Fibroblast of the aortic adventitia (primary cell): ENCODE measurements around the gene DBNL. TPM values are rescaled to one million over a fixed set of nuclear protein-coding genes. Genes with fewer than 3 reads are reported as not detected.

Experiments used
- DNase-seq: peaks from one replicate; pipeline ENCODE4 v3.0.0-alpha.2; 2010; ENCODE audit warnings: low read depth
- H3K4me3 ChIP-seq: 2 replicates; pipeline ENCODE4 v1.5.1; 2011; ENCODE audit warnings: low read depth, mild to moderate bottlenecking, control low read depth, low read length, moderate library complexity
- CTCF ChIP-seq: IDR thresholded peaks from 2 replicates; pipeline ENCODE4 v1.5.1; 2011; ENCODE audit warnings: mild to moderate bottlenecking, low read length, control low read depth, inconsistent platforms; ENCODE audit not compliant: insufficient read depth
- total RNA-seq: library from RNA; depleted of rRNA; stranded (reverse); fragments of >200 nt; gene quantifications from 2 replicates; pipeline ENCODE4 v1.2.3, GENCODE V29; 2012; ENCODE audit warnings: low replicate concordance

The DBNL gene
- total RNA-seq, 1 donor, result 110 TPM

- no peak overlapping the region for H3K4me3 ChIP-seq
- TF ChIP-seq CTCF, result no peak
- DNase-seq, result no peak
These were observed 3.7 kb downstream of the DBNL start for GRCh38 chr7:44048031-44048795.

- no peak for DNase-seq
- no peak overlapping the region for H3K4me3 ChIP-seq
- no peak for TF ChIP-seq CTCF
These were observed 5.8 kb downstream of the DBNL start for GRCh38 chr7:44050121-44050914.

- DNase-seq, result no peak
- H3K4me3 ChIP-seq, result no peak overlapping the region
- no peak for TF ChIP-seq CTCF
These were observed 6.5 kb downstream of the DBNL start for GRCh38 chr7:44050915-44051560.

DNA sequence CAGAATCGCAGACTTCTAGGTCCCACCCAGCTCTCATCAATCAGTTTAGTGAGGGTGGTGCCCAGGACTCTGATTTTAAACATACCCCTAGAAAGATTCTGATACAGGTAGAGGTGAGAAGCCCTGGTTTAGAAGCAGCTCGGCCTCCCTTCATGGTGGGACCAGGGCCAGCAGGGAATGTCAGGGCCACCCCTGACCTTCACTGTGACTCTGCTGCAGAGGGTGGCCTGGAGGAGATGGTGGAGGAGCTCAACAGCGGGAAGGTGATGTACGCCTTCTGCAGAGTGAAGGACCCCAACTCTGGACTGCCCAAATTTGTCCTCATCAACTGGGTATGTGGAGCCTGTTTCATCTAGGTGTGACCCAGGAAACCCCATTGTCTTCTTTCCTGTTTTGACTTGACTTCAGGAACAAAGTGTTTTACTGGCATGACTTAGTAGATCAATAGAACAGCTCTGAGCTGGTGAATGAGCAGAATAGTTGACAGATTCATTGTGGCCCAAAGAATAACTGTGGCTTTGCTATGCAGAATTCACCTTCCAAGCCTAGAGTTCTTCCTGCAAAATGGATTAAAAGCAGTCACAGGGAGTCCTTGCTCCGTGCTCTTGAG, 7.2 kb downstream of the DBNL start:
- TF ChIP-seq CTCF, result no peak
- H3K4me3 ChIP-seq, result no peak overlapping the region
- DNase-seq, result no peak

DNA sequence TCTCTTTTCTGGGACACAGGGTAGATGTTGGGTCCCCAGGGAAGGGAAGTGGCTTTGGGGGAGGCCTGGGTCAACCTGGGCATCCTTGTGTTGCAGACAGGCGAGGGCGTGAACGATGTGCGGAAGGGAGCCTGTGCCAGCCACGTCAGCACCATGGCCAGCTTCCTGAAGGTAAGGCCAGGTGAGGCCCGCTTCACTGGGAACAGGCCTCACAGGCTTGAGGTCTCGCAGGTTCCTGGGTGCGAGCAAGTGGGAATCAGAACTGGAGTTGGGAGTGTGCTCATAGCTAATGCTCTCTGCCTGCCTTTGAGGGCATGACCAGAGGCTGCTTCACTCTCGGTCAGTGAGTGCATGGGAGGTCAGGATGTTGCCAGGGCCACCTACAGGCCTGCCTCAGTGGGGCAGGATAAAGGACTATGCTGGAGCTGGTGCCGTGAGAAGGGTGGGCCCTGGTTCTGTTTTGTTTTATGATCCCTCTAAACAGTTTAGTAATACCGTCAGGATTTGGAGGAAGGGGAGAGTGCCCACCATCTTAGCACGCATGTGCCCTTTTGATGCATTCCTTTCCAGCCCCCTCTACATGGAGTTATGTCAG, 8.4 kb downstream of the DBNL start:
- no peak overlapping the region for H3K4me3 ChIP-seq
- no peak for DNase-seq
- no peak for TF ChIP-seq CTCF

DNA sequence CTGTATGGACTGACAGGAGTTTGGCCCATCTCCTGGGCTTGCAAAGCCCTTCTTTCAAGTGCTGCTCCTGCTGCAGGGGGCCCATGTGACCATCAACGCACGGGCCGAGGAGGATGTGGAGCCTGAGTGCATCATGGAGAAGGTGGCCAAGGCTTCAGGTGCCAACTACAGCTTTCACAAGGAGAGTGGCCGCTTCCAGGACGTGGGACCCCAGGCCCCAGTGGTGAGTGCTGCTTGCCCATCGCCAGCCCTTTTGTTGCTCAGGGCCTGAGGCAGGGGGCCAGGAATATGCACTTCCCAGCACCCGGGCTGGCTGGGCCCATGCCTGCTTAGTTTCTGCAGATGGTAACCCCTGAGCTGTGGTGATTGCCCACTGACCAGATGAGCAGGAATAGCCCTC, 12.2 kb downstream of the DBNL start:
- no peak for TF ChIP-seq CTCF
- no peak overlapping the region for H3K4me3 ChIP-seq
- no peak for DNase-seq
